HepG2 (cell line): ENCODE data around the gene CAPS2. TPM values are rescaled to one million over a fixed set of nuclear protein-coding genes. Genes with fewer than 3 reads are reported as not detected.

Experiments used
- GMEB1 ChIP-seq: sonication (generic); formaldehyde crosslinking; IDR thresholded peaks from 2 replicates; pipeline ENCODE4 v1.5.1; 2020; ENCODE audit warnings: missing genetic modification reagents, mild to moderate bottlenecking, borderline replicate concordance
- HOMEZ ChIP-seq: IDR thresholded peaks from 2 replicates; pipeline ENCODE4 v1.6.1; 2016; ENCODE audit warnings: low read depth
- MAX ChIP-seq: IDR thresholded peaks from 2 replicates; pipeline ENCODE4 v1.6.1; 2012; ENCODE audit warnings: inconsistent platforms
- MNT ChIP-seq: fragments of 450-650 bp; IDR thresholded peaks from 2 replicates; pipeline ENCODE4 v1.6.1; 2016
- TFDP2 ChIP-seq: sonication (generic); formaldehyde crosslinking; IDR thresholded peaks from 2 replicates; pipeline ENCODE4 v1.4.0; 2020; ENCODE audit warnings: missing genetic modification reagents
- YEATS2 ChIP-seq: sonication (generic); formaldehyde crosslinking; IDR thresholded peaks from 2 replicates; pipeline ENCODE4 v1.4.0; 2020; ENCODE audit warnings: missing genetic modification reagents, borderline replicate concordance
- YY1 ChIP-seq: IDR thresholded peaks from 2 replicates; pipeline ENCODE4 v1.6.1; 2011; ENCODE audit warnings: low read length, low read depth, moderate library complexity, mild to moderate bottlenecking; ENCODE audit not compliant: insufficient read depth, insufficient replicate concordance
- ZBTB43 ChIP-seq: sonication (generic); formaldehyde crosslinking; conservative IDR thresholded peaks from 2 replicates; pipeline ENCODE4 v1.4.0; 2020; ENCODE audit warnings: missing genetic modification reagents
- ZNF510 ChIP-seq: sonication (generic); formaldehyde crosslinking; IDR thresholded peaks from 2 replicates; pipeline ENCODE4 v1.4.0; 2020; ENCODE audit warnings: low read depth, mild to moderate bottlenecking, missing genetic modification reagents
- ZNF563 ChIP-seq: sonication (generic); formaldehyde crosslinking; IDR thresholded peaks from 2 replicates; pipeline ENCODE4 v1.8.0; 2022; ENCODE audit warnings: mild to moderate bottlenecking, moderate library complexity, missing genetic modification reagents
- polyA plus RNA-seq, 8 experiments: library from polyadenylated mRNA; depleted of rRNA in 3 of 8; stranded (reverse) in 7 of 8; unstranded in 1 of 8; fragments of >200 nt; fragmentation: Illumina TruSeq in 4 of 8; extraction: Trizol in 4 of 8; gene quantifications; 2 replicates each; pipeline versions ENCODE4 v1.2.1 to v1.2.3, GENCODE V29; 2011 to 2016; ENCODE audit warnings: low read depth in 4 of 8, missing spikeins in 1 of 8, mixed read lengths in 1 of 8; ENCODE audit not compliant: insufficient read depth in 1 of 8
- total RNA-seq, 5 experiments: library from RNA; depleted of rRNA; stranded (reverse); fragments of >200 nt; fragmentation: Illumina TruSeq; extraction: Trizol; gene quantifications; 2 replicates each; pipeline ENCODE4 v1.2.3, GENCODE V29; 2016; ENCODE audit warnings: low read depth in 1 of 5
- TF ChIP-seq, protein P1 (sequence below): sonication (generic); formaldehyde crosslinking; IDR thresholded peaks from 2 replicates; pipeline ENCODE4 v1.9.0; 2022; ENCODE audit warnings: missing genetic modification reagents, mild to moderate bottlenecking, borderline replicate concordance
- TF ChIP-seq, protein P2 (sequence below): sonication (generic); formaldehyde crosslinking; IDR thresholded peaks from 2 replicates; pipeline ENCODE4 v1.4.0; 2020; ENCODE audit warnings: low read depth, missing genetic modification reagents

The CAPS2 gene
- total and polyA plus RNA-seq, 2 of the 13 experiments (the other 11 are each of a cell fraction or from before 2014, with no cell fraction given) = 0.11 TPM; not detected in 1

- TF ChIP-seq, protein P1, sequence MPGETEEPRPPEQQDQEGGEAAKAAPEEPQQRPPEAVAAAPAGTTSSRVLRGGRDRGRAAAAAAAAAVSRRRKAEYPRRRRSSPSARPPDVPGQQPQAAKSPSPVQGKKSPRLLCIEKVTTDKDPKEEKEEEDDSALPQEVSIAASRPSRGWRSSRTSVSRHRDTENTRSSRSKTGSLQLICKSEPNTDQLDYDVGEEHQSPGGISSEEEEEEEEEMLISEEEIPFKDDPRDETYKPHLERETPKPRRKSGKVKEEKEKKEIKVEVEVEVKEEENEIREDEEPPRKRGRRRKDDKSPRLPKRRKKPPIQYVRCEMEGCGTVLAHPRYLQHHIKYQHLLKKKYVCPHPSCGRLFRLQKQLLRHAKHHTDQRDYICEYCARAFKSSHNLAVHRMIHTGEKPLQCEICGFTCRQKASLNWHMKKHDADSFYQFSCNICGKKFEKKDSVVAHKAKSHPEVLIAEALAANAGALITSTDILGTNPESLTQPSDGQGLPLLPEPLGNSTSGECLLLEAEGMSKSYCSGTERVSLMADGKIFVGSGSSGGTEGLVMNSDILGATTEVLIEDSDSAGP = peak; percentile 95
- TF ChIP-seq YEATS2 (CRISPR knock-in tag) (peak; percentile 31; the same call in 1 of the 2 replicates), GMEB1 (peak; percentile 50; the same call in 1 of the 2 replicates), YY1 (peak; percentile 82), ZNF510 (CRISPR knock-in tag) (no peak), MAX (peak; percentile 56), ZNF563 (0 out of 2 replicates have a peak, but pooled peaks have one; percentile 33), TFDP2 (CRISPR knock-in tag) (peak; percentile 81), MNT (no peak), ZBTB43 (CRISPR knock-in tag) (0 out of 2 replicates have a peak, but pooled peaks have one; percentile 20), HOMEZ (peak; percentile 56; the same call in 1 of the 2 replicates)
- TF ChIP-seq, protein P2, sequence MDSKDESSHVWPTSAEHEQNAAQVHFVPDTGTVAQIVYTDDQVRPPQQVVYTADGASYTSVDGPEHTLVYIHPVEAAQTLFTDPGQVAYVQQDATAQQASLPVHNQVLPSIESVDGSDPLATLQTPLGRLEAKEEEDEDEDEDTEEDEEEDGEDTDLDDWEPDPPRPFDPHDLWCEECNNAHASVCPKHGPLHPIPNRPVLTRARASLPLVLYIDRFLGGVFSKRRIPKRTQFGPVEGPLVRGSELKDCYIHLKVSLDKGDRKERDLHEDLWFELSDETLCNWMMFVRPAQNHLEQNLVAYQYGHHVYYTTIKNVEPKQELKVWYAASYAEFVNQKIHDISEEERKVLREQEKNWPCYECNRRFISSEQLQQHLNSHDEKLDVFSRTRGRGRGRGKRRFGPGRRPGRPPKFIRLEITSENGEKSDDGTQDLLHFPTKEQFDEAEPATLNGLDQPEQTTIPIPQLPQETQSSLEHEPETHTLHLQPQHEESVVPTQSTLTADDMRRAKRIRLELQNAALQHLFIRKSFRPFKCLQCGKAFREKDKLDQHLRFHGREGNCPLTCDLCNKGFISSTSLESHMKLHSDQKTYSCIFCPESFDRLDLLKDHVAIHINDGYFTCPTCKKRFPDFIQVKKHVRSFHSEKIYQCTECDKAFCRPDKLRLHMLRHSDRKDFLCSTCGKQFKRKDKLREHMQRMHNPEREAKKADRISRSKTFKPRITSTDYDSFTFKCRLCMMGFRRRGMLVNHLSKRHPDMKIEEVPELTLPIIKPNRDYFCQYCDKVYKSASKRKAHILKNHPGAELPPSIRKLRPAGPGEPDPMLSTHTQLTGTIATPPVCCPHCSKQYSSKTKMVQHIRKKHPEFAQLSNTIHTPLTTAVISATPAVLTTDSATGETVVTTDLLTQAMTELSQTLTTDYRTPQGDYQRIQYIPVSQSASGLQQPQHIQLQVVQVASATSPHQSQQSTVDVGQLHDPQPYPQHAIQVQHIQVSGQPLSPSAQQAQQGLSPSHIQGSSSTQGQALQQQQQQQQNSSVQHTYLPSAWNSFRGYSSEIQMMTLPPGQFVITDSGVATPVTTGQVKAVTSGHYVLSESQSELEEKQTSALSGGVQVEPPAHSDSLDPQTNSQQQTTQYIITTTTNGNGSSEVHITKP (CRISPR knock-in tag) = no peak
Measured at GRCh38 chr12:75329918-75330826, at the start of gene CAPS2 (continued).
